ENCODE data around the gene SCN1B.

DNA sequence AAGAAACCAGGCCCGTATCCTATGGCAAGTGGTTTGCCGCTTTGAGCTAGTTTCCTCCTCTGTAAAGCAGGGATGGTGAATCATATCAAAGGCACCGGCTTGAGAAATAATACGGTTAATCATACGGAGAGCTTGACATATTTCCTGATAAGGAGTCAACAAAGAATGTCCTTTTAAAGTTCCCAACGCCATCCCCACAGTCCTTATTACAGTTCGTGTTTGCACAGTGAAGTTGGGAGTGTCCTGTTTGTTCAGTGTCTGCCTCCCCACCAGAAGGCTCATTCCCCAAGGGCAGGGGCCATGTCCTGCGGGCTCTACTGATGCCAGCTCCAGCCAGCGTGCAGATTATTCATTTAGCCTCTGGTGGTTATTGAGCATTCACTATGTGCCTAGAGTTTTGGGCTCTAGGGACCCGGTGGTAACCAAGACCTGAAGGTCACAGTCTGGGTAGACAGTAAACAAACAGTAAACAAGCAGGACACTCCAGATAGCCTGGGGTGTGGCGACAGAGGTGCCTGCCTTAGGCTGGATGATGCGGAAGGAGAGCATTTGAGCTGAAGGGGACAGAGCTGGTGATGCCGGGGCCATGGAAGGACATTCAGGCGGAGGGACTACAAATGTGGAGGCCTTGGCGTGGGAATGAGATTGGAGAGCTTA, 23.8 kb upstream of the SCN1B start:
- TF ChIP-seq, protein P1, sequence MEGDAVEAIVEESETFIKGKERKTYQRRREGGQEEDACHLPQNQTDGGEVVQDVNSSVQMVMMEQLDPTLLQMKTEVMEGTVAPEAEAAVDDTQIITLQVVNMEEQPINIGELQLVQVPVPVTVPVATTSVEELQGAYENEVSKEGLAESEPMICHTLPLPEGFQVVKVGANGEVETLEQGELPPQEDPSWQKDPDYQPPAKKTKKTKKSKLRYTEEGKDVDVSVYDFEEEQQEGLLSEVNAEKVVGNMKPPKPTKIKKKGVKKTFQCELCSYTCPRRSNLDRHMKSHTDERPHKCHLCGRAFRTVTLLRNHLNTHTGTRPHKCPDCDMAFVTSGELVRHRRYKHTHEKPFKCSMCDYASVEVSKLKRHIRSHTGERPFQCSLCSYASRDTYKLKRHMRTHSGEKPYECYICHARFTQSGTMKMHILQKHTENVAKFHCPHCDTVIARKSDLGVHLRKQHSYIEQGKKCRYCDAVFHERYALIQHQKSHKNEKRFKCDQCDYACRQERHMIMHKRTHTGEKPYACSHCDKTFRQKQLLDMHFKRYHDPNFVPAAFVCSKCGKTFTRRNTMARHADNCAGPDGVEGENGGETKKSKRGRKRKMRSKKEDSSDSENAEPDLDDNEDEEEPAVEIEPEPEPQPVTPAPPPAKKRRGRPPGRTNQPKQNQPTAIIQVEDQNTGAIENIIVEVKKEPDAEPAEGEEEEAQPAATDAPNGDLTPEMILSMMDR (IDR thresholded peaks at IDR 0.05; ENCODE audit: poor library complexity, severe bottlenecking) = no peak
- TF ChIP-seq SMC3 (conservative IDR thresholded peaks at IDR 0.05; ENCODE audit: poor library complexity) = no peak
- no peak for TF ChIP-seq POLR2AphosphoS5 (IDR thresholded peaks at IDR 0.05)
- no peak for TF ChIP-seq TAF1 (IDR thresholded peaks at IDR 0.05; ENCODE audit: low read depth)
- no peak for TF ChIP-seq EP300 (conservative IDR thresholded peaks at IDR 0.05; ENCODE audit: poor library complexity, severe bottlenecking)
- TF ChIP-seq EZH2 (IDR thresholded peaks at IDR 0.05; ENCODE audit: borderline replicate concordance, insufficient read depth, low read length, poor library complexity, severe bottlenecking) = no peak
- TF ChIP-seq, protein P2, sequence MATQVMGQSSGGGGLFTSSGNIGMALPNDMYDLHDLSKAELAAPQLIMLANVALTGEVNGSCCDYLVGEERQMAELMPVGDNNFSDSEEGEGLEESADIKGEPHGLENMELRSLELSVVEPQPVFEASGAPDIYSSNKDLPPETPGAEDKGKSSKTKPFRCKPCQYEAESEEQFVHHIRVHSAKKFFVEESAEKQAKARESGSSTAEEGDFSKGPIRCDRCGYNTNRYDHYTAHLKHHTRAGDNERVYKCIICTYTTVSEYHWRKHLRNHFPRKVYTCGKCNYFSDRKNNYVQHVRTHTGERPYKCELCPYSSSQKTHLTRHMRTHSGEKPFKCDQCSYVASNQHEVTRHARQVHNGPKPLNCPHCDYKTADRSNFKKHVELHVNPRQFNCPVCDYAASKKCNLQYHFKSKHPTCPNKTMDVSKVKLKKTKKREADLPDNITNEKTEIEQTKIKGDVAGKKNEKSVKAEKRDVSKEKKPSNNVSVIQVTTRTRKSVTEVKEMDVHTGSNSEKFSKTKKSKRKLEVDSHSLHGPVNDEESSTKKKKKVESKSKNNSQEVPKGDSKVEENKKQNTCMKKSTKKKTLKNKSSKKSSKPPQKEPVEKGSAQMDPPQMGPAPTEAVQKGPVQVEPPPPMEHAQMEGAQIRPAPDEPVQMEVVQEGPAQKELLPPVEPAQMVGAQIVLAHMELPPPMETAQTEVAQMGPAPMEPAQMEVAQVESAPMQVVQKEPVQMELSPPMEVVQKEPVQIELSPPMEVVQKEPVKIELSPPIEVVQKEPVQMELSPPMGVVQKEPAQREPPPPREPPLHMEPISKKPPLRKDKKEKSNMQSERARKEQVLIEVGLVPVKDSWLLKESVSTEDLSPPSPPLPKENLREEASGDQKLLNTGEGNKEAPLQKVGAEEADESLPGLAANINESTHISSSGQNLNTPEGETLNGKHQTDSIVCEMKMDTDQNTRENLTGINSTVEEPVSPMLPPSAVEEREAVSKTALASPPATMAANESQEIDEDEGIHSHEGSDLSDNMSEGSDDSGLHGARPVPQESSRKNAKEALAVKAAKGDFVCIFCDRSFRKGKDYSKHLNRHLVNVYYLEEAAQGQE (IDR thresholded peaks at IDR 0.05; ENCODE audit: borderline replicate concordance) = no peak

Measured in neural cell (in vitro differentiated cells).